GM06990 (cell line): ENCODE measurements around the gene CYP2A6.
"Not testable (repeated sequence)": the region's sequence is repeated elsewhere in the genome, so short reads cannot be mapped to it uniquely, and the experiment has no call there.

Source experiments
- DNase-seq: peaks from one replicate; pipeline ENCODE4 v3.0.0-alpha.2; 2011; ENCODE audit not compliant: insufficient read length; ENCODE audit errors: extremely low read depth
- H3K27me3 ChIP-seq: replicated peaks from 2 replicates; pipeline ENCODE4 v1.6.0; 2011; ENCODE audit warnings: low read length; ENCODE audit not compliant: control insufficient read depth, insufficient read depth
- H3K36me3 ChIP-seq: 2 replicates; pipeline ENCODE4 v1.5.1; 2011; ENCODE audit warnings: low read length; ENCODE audit not compliant: control insufficient read depth, insufficient read depth
- H3K4me3 ChIP-seq: replicated peaks from 2 replicates; pipeline ENCODE4 v1.5.1; 2011; ENCODE audit warnings: low read depth, mild to moderate bottlenecking, control low read depth, low read length
- TF ChIP-seq, protein P1 (sequence below): IDR thresholded peaks from 2 replicates; pipeline ENCODE4 v1.5.1; 2011; ENCODE audit warnings: low read length, control low read depth, mild to moderate bottlenecking, inconsistent platforms; ENCODE audit not compliant: insufficient read depth, poor library complexity, severe bottlenecking

CYP2A6 gene

DNA sequence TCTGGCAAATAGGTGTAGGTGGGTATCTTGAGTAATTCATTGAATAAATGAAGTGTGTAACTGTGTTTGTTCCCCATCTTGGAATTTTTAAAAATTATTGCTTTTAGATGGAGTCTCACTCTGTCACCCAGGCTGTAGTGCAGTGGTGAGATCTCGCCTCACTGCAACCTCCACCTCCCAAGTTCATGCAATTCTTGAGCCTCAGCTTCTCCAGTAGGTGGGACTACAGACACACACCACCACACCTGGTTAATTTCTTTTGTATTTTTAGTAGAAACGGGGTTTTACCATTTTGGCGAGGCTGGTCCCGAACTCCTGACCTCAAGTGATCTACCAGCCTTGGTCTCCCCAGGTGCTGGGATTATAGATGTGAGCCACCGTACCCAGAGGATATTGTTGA, 7.9 kb upstream of the CYP2A6 start:
- Histone ChIP-seq H3K36me3 (no peaks in the 10 kb centered on the region), H3K27me3 (no peaks in the 10 kb centered on the region), H3K4me3 (no peak overlapping the region)
- TF ChIP-seq, protein P1, sequence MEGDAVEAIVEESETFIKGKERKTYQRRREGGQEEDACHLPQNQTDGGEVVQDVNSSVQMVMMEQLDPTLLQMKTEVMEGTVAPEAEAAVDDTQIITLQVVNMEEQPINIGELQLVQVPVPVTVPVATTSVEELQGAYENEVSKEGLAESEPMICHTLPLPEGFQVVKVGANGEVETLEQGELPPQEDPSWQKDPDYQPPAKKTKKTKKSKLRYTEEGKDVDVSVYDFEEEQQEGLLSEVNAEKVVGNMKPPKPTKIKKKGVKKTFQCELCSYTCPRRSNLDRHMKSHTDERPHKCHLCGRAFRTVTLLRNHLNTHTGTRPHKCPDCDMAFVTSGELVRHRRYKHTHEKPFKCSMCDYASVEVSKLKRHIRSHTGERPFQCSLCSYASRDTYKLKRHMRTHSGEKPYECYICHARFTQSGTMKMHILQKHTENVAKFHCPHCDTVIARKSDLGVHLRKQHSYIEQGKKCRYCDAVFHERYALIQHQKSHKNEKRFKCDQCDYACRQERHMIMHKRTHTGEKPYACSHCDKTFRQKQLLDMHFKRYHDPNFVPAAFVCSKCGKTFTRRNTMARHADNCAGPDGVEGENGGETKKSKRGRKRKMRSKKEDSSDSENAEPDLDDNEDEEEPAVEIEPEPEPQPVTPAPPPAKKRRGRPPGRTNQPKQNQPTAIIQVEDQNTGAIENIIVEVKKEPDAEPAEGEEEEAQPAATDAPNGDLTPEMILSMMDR: no peak
- DNase-seq: no peak

DNA sequence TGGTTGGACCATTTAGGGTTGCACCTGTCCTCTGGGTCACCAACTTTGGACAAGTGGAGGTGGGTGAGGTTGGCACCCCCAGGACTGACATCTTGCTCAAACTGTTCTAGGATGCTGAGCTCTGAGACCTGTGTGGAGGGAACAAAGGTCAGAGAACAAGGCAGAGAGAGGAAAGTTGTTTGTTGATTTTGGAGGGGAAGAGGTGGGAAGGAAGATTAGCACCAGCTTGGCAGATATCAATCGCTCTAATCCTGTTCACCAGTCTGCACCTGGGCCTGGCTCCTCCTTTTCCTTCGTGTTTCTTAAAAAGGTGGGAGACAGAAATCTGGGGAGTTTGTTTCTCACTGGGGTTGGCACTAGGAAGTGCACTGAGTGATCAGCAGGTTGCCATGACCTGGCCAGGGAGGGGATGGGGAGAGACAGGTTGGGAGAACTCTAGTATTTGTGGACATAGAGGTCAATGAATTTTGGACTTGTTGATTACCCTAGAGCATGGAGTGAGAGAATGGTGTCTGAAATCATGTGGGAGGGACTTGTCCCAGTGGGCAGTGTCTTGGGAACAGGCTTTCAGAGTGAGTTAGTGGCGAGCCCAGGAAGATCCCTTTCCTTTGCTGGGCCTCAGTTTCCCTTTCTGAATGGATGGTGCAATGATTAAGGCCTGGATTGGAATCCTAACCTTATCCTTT, 2.4 kb upstream of the CYP2A6 start:
- not testable (repeated sequence) for DNase-seq, H3K36me3 ChIP-seq, H3K27me3 ChIP-seq, H3K4me3 ChIP-seq

DNA sequence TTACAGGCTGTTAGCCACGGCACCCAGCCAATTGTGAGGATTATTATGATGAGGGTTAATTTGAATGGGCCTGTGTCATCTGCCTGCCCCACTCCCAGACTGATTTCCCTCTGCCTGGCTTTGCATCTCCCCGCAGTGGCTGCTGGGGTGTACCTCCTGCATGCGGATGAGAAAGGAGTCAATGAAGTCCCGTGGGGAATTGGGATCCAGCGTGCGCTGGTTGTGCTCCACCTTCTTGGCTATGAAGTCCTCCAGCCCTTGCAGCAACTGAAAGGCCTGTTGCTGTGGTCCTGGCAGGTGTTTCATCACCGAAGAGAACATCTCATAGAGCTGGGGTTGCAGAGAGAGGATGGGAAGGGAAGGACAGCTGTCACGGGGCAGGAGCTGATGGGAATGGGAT, 3.5 kb downstream of the CYP2A6 start:
- not testable (repeated sequence) for DNase-seq, H3K4me3 ChIP-seq, H3K27me3 ChIP-seq, H3K36me3 ChIP-seq

DNA sequence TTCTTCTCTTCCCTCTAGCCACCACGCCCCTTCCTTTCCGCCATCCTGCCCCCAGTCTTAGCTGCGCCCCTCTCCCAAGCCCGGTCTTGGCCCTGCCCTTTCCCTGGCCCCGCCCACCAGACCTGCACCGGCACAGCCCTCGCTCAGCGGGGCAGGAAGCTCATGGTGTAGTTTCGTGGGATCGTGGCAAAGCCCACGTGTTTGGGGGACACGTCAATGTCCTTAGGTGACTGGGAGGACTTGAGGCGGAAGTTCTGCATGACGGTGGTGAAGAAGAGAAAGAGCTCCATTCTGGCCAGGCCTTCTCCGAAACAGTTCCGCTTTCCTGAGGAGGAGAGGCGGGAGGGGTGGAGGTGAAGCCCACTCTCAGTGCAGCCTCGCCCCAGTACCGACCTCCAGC, 6.6 kb downstream of the CYP2A6 start:
- H3K27me3 ChIP-seq, H3K36me3 ChIP-seq: not testable (repeated sequence)
- peak; percentile 16 for DNase-seq
- H3K4me3 ChIP-seq: peak overlapping the region; percentile 14

DNA sequence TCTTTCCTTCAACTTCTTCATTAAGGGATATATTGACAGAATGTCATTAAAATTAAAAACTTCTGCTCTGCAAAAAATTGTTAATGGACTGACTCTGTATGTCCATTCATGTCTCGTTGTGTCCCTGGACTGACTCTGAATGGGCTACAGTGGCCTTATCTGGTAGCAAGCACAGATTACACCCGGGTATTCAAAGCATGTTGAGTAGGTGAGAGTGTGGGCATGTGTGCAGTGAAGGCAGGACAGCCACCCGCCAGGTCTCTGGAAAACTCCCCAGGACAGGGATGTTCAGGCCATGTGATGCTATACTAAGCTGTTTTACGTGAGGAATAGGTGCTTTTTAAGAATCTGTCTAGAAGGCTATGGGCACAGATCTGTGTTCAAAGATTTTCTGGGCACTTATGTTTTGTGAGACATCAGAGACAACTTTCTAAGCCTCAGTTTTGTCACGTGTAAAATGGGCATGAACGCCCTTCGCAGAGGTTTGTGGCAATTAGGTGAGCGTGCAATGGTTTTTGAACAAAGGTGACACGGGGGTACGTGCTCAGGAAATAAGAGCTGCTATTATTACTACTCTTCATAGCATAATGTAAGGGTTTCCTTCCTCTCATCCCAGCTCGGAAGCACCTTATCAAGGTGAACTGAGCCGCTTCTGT, 7.1 kb downstream of the CYP2A6 start:
- not testable (repeated sequence) for H3K27me3 ChIP-seq, H3K36me3 ChIP-seq, DNase-seq
- H3K4me3 ChIP-seq: peak overlapping the region; percentile 14

DNA sequence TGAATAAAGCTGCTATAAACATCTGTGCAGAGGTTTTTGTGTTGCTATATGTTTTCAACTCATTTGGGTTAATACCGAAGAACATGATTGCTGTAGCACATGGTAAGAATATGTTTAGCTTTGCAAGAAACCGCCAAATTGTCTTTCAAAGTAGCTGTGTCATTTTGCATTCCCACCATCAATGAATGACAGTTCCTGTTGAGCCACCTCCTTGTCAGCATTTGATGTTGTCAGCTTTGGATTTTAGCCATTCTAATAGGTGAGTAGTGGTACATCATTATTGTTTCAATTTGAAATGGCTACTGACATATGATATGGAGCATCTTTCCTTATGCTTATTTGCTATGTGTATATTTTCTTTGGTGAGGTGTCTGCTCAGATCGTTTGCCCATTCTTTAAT, 8.2 kb downstream of the CYP2A6 start:
- not testable (repeated sequence) for H3K4me3 ChIP-seq, DNase-seq

DNA sequence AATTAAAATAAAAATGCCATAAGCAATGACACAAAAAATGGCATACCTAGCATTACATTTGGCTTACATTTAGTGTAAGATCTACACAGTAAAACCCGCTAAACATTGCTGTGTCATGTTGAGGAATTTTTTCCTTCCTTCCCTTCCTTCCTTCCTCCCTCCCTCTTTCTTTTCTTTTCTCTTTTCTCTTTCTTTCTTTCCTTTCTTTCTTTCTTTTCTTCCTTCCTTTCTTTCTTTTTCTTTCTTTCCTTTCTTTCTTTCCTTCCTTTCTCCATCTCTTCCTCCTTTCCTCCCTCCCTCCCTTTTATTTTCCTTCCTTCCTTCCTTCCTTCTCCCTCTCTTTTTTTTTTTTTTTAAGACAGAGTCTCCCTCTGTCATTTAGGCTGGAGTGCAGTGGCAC, 11.8 kb downstream of the CYP2A6 start:
- not testable (repeated sequence) for H3K27me3 ChIP-seq, H3K36me3 ChIP-seq, H3K4me3 ChIP-seq, DNase-seq

More for the DNA sequence above, 8.2 kb downstream of the CYP2A6 start:
- H3K27me3 ChIP-seq, H3K36me3 ChIP-seq: not testable (repeated sequence)

DNA sequence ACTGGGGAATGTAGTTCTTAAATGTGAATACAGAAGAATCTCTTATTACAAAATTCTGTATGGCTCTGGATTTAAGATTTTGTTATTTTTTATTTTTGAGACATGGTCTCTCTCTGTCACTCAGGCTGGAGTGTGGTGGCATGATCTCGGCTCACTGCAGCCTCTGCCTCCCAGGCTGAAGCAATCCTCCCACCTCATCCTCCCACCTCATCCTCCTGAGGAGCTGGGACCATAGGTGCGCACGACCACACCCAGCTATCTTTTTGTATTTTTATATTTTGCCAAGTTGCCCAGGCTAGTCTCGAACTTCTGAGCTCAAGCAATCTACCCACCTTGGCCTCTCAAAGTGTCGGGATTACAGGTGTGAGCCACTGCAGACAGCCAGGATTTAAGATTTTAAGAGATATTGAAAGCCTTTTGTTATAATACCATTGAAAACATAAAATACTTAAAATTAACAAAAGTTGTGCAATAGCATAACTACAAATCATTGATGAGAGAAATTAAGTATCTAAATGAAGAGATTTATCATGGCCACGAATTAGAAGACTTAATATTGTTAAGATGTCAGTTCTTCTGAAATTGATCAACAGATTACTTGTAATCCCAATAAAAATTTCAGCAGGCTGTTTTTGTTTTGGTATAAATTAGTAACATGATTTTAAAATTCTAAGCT, 13.4 kb downstream of the CYP2A6 start:
- H3K4me3 ChIP-seq: no peak overlapping the region
- TF ChIP-seq, protein P1: no peak
- no peaks in the 10 kb centered on the region for H3K36me3 ChIP-seq
- no peaks in the 10 kb centered on the region for H3K27me3 ChIP-seq
- no peak for DNase-seq

DNA sequence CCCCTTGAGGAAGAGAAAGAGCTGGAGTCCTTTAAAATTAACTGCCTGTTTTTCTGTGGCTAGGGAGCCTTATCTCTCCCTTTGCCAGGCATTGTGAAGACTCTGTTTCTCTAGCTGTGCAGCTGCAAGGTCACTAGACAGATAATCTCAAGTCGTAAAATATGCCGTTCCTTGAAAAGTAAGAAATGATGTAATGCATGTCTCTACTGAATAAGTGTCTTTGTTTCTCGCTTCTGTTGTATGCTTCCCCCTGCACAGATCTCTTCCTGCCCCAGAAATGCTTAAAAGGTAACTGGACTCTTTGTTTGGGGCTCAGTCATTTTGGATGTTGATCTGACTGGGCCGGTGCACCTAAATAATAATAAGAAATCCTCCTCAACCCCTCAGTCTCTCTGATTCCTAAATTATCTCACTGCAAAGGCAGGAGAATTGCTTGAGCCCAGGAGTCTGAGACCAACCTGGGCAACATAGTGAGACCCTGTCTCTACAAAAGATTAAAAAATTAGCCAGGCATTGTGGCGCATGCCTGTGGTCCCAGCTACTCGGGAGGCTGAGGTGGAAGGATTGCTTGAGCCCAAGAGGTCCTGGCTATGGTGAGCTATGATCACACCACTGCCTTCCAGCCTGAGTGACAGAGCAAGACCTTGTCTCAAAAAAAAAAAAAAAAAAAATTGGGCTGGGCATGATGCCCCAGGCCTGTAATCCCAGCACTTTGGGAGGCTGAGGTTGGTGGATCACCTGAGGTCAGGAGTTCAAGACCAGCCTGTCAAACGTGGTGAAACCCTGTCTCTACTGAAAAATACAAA, 16.3 kb downstream of the CYP2A6 start:
- DNase-seq, H3K4me3 ChIP-seq, H3K27me3 ChIP-seq, H3K36me3 ChIP-seq: not testable (repeated sequence)

DNA sequence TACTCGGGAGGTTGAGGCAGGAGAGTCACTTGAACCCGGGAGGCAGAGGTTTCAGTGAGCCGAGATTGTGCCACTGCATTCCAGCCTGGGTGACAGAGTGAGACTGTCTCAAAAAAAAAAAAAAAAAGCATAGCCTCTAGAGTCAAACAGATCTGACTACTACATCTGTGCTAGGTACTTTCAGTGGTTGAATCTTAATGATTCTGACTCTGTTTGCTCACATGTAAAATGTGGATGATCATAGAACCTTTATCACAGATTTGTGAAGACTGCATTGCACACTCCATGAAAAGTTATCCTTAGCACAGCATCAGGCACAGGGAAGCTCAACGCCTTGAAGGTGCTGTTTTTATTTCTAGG, 17.8 kb downstream of the CYP2A6 start:
- H3K36me3 ChIP-seq, H3K27me3 ChIP-seq, H3K4me3 ChIP-seq, DNase-seq: not testable (repeated sequence)
